Forelimb muscle (tissue), 1 donor: ENCODE measurements around the gene CALML5. TPM values are rescaled to one million over a fixed set of nuclear protein-coding genes. Genes with fewer than 3 reads are reported as not detected.

Source experiments
- DNase-seq: peaks from one replicate; pipeline ENCODE4 v3.0.0-alpha.2; 2013; ENCODE audit warnings: low read depth
- polyA plus RNA-seq: library from polyadenylated mRNA; unstranded; fragments of 120-200 nt; gene quantifications from one replicate; pipeline ENCODE4 v1.2.1, GENCODE V29; 2013; ENCODE audit not compliant: insufficient read length

CALML5 gene
- polyA plus RNA-seq, 1 donor, result not detected

DNA sequence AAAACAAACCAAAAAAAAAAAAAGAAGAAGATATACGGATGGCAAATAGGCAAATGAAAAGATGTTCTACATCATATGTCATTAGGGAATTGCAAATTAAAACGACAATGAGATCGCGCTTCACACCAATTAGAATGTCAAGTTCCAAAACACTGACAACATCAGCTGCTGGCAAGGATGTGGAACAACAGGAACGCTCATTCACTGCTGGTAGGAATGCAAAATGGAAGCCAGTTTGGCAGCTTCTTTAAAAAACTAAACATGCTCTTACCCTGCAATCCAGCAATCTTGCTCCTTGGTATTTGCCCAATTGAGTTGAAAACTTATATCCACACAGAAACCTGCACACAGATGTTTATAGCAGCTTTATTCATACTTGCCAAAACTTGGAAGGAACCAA, 34.8 kb downstream of the CALML5 start:
- DNase-seq, result no peak

DNA sequence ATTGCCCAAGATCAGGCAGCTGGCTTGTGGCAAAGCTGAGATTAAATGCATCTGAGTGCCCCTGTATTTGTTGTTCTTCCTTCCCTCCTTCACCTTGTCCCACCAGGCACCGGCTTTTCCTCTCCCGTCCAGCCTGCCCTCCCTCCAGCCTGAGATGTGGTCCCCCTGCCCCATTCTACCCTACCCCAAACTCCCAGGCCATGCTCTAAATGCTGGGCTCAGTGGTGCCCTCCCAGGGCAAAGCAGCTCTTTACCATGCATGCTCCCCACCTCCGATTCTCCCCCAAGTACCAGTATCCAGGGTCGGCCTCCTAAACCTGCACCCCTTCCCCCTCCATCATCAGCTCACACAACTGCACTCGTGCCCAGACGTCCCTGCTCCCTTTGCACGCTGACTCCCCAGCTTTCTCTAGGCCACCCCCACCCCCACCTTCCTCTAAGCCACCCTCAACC, 36.5 kb downstream of the CALML5 start:
- no peak for DNase-seq

- DNase-seq, result no peak
These were observed 37.2 kb downstream of the CALML5 start for GRCh38 chr10:5461914-5462840.

- no peak for DNase-seq
These were observed 38.2 kb downstream of the CALML5 start for GRCh38 chr10:5461203-5461588.

- DNase-seq, result no peak
These were observed 38.7 kb downstream of the CALML5 start for GRCh38 chr10:5460468-5461202.

GRCh38 chr10:5458949-5459747, 40.2 kb downstream of the CALML5 start:
- no peak for DNase-seq

DNA sequence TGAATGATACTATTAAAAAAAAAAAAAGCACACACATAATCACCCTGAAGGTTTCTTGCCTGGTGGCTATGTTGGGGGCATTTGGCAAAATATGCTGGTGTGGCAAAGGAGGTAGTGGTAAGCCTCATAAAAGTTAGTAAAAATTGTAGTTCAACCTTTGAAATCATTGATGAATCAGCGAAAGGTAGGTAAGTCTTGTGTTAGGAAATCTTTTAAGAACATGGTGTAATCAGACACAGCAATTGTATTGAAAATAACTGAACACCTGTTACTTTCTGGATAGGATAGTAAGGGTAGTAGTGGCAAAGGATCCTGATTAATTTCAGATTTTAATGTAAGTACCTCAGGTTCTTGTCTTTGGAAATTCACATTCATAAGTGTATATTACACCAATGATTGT, 40.9 kb downstream of the CALML5 start:
- DNase-seq, result no peak

DNA sequence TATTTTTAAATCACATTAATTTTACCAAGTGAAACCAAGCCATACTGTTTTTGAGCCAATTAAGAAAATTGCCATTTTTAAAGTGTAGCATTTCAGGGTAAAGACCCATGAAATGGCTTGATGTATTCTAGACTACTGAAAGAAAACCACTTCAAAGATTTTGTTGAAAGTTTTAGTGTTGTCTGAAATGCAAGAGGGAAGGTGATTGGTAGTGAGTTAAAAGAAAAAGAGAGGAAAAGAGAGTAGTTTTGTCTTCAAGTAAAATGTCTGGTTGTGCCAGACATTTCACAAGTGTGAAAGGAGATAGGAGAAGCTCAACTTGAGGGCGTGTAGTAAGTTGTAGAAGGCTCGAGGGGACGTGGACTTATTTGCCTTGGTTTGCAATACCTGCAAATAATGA, 41.6 kb downstream of the CALML5 start:
- no peak for DNase-seq

DNA sequence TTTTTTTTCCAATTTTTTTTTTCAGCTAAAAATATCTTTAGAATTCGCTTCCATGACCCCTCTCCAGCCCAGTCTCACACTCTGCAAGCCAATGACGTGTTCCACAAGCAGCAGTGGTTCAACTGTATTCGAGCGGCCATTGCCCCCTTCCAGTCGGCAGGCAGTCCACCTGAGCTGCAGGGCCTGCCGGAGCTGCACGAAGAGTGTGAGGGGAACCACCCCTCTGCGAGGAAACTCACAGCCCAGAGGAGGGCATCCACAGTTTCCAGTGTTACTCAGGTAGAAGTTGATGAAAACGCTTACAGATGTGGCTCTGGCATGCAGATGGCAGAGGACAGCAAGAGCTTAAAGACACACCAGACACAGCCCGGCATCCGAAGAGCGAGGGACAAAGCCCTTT, 42.8 kb downstream of the CALML5 start:
- DNase-seq, result no peak

DNA sequence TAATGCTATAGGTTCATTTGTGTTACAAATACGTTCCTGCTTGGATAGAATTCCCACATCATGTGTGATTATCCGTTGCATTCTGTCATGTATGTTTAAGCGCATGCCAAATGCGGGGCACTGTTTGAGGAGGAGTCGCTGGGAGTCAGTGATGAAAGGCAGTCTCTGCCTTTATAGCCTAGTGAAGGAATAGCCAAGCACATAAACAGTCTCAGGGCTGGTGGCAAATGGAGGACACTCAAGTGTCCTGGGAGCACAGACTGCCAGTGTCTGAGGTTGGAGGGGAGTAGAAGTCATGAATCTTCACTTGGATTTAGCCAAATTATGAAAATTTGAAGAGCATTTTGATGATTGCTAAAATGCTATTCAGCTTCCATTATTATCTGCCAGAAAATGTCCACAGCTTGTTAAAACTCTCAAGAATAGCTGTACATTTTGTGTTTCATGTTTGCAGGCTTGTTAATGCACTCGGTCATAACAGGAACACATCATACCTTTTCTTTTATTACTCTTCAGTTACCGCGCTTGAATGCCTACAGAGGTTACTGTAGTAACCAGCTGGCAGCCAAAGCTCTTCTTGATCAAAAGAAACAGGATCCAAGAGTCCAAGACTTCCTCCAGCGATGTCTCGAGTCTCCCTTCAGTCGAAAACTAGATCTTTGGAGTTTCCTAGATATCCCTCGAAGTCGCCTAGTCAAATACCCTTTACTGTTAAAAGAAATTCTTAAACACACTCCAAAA, 45.5 kb downstream of the CALML5 start:
- no peak for DNase-seq

- DNase-seq, result no peak
These were observed 48.6 kb downstream of the CALML5 start for GRCh38 chr10:5450605-5451384.

DNA sequence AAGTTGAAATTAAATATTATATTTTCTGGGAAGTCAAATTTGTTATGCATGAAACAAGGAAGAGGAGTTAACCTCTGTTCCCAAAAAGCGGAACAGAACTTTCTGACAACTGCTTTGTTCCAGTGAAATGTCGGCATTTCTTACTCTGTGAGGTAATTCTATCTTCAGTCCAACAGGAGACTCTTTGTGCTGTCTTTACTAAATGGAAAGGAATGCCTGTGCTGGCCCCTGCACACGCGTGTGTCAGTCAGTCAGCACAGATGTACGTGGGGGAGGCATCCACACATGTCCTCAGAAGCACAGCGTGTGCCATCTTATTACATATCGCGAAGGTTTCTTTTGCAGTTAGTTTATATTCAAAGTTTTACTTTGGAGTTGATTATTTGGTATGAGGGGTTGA, 49.5 kb downstream of the CALML5 start:
- no peak for DNase-seq

GRCh38 chr10:5449227-5449626, 50.1 kb downstream of the CALML5 start:
- DNase-seq, result no peak

Other genes starting within 250 kb of the CALML5 start
- gene UCN3, start 134.6 kb downstream of the CALML5 start, polyA plus RNA-seq, result not detected
- 0.20 TPM for gene TUBAL3, start 94.7 kb downstream of the CALML5 start, polyA plus RNA-seq
- gene NET1, start 87.0 kb downstream of the CALML5 start, polyA plus RNA-seq, result 95.3 TPM
- 0.09 TPM for gene CALML3, start 25.4 kb upstream of the CALML5 start, polyA plus RNA-seq
- 12.2 TPM for gene ASB13, start 167.0 kb upstream of the CALML5 start, polyA plus RNA-seq
- 30.0 TPM for gene TASOR2, start 185.3 kb upstream of the CALML5 start, polyA plus RNA-seq